Measurements from ENCODE around the gene CLCN5. TPM values are rescaled to one million over a fixed set of nuclear protein-coding genes. Genes with fewer than 3 reads are reported as not detected.
A peak's percentile ranks its signal among the peaks of the same experiment; 100 is the strongest.

Gene CLCN5
- total and polyA plus RNA-seq, 2 donors (not counting 1 experiment from before 2014, with no cell fraction given) = 2.9 to 3.6 TPM

DNA sequence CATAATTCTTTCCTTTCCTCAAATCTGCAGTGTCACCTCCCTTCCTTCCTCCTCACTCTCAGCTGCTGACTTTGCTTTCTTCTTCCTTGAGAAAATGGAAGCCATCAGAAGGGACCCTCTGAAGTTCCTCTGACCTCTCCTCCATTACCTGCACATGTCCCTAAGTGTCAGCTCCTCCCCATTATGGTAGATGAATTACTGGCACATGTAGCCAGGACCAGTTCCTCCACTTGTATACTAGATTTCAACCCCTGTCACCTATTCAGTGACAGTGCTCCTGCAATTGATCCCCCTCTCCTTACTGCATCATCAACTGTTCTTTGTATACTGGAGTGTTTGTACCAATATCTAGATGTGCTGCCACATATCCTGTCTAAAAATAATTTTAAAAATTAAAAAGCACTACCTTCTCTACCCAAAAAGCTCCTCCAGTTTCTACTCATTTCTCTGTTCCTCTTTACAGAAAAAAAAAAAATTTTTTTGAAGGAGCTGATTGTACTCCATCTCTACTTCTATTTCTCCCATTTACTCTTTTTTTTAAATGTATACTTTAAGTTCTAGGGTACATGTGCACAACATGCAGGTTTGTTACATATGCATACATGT lies 78.6 kb downstream of the CLCN5 start:
- H3K4me3 ChIP-seq (replicated peaks in 1 of 4; ENCODE audit: control extremely low read depth in 1 of 4, insufficient read depth in 1 of 4, low read depth in 3 of 4, low read length in 4 of 4) = no peak overlapping the region
- H2AFZ ChIP-seq (ENCODE audit: low read length) = no peak overlapping the region
- H3K9me3 ChIP-seq (ENCODE audit: control insufficient read depth, insufficient read depth, low read depth, low read length) = no peaks in the 10 kb centered on the region
- no peaks in the 10 kb centered on the region for H4K20me1 ChIP-seq (ENCODE audit: control insufficient read depth, extremely low read depth, insufficient read depth, low read length)
- H3K4me1 ChIP-seq (ENCODE audit: control insufficient read depth, extremely low read depth, insufficient read depth, low read length) = no peaks in the 10 kb centered on the region
- no peak overlapping the region for H3K4me2 ChIP-seq (ENCODE audit: extremely low read depth, insufficient read depth, low read length)
- DNase-seq (ENCODE audit: low read depth in 2 of 2) = no peak
- H3K36me3 ChIP-seq (ENCODE audit: control insufficient read depth, insufficient read depth, low read length) = no peaks in the 10 kb centered on the region
- no peaks in the 10 kb centered on the region for H3K79me2 ChIP-seq (ENCODE audit: control insufficient read depth, insufficient read depth, low read length)
- H3K9ac ChIP-seq (ENCODE audit: insufficient read depth, low read length) = no peak overlapping the region
- TF ChIP-seq, protein P1, sequence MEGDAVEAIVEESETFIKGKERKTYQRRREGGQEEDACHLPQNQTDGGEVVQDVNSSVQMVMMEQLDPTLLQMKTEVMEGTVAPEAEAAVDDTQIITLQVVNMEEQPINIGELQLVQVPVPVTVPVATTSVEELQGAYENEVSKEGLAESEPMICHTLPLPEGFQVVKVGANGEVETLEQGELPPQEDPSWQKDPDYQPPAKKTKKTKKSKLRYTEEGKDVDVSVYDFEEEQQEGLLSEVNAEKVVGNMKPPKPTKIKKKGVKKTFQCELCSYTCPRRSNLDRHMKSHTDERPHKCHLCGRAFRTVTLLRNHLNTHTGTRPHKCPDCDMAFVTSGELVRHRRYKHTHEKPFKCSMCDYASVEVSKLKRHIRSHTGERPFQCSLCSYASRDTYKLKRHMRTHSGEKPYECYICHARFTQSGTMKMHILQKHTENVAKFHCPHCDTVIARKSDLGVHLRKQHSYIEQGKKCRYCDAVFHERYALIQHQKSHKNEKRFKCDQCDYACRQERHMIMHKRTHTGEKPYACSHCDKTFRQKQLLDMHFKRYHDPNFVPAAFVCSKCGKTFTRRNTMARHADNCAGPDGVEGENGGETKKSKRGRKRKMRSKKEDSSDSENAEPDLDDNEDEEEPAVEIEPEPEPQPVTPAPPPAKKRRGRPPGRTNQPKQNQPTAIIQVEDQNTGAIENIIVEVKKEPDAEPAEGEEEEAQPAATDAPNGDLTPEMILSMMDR (conservative IDR thresholded peaks at IDR 0.05 in 1 of 2, IDR thresholded peaks at IDR 0.05 in 1 of 2; ENCODE audit: low read depth in 1 of 2, low read length in 2 of 2) = no peak
- no peak for TF ChIP-seq EZH2 (IDR thresholded peaks at IDR 0.05; ENCODE audit: low read length, missing control alignments)
- H3K27ac ChIP-seq (ENCODE audit: insufficient read depth, low read length) = no peak overlapping the region
- no peaks in the 10 kb centered on the region for H3K27me3 ChIP-seq (ENCODE audit: control insufficient read depth, insufficient read depth, low read length)

DNA sequence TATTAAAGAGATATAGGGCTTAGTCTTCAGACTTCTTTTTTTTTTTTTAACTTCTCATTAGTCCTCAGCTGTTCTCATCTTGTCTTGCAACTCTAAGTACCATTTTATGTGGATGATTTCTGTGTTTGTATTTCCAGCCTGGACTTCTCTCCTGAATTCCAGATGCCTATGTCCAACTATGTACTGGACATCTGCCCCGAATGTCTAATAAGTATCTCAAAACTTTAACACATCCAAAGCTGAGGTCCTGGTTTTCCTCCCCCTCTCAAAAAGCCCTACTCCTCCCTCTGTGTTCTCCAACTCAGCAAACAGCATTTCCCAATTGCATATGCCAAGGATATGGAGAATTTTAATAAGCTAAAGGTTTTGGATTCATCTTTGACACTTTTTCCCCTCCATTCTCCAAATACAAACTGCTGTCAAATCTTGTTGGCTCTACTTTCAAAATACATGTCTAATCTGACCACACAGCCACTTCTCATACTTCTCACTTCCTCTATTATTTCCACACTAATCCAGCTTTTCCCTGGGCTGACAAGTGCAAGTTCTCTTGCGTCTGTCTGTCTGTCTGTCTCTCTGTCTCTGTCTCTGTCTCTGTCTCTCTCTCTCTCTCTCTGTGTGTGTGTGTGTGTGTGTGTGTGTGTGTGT lies 79.8 kb downstream of the CLCN5 start:
- H3K4me2 ChIP-seq (ENCODE audit: extremely low read depth, insufficient read depth, low read length) = no peak overlapping the region
- no peaks in the 10 kb centered on the region for H3K4me1 ChIP-seq (ENCODE audit: control insufficient read depth, extremely low read depth, insufficient read depth, low read length)
- H3K27me3 ChIP-seq (ENCODE audit: control insufficient read depth, insufficient read depth, low read length) = no peaks in the 10 kb centered on the region
- no peaks in the 10 kb centered on the region for H3K36me3 ChIP-seq (ENCODE audit: control insufficient read depth, insufficient read depth, low read length)
- no peaks in the 10 kb centered on the region for H3K9me3 ChIP-seq (ENCODE audit: control insufficient read depth, insufficient read depth, low read depth, low read length)
- DNase-seq (ENCODE audit: low read depth in 2 of 2) = peak; percentile 1 to 5
- no peak overlapping the region for H2AFZ ChIP-seq (ENCODE audit: low read length)
- no peak overlapping the region for H3K27ac ChIP-seq (ENCODE audit: insufficient read depth, low read length)
- H3K4me3 ChIP-seq (replicated peaks in 1 of 4; ENCODE audit: control extremely low read depth in 1 of 4, insufficient read depth in 1 of 4, low read depth in 3 of 4, low read length in 4 of 4) = no peak overlapping the region
- H4K20me1 ChIP-seq (ENCODE audit: control insufficient read depth, extremely low read depth, insufficient read depth, low read length) = no peaks in the 10 kb centered on the region
- TF ChIP-seq, protein P1 (conservative IDR thresholded peaks at IDR 0.05 in 1 of 2, IDR thresholded peaks at IDR 0.05 in 1 of 2; ENCODE audit: low read depth in 1 of 2, low read length in 2 of 2) = no peak
- no peak for TF ChIP-seq EZH2 (IDR thresholded peaks at IDR 0.05; ENCODE audit: low read length, missing control alignments)
- no peaks in the 10 kb centered on the region for H3K79me2 ChIP-seq (ENCODE audit: control insufficient read depth, insufficient read depth, low read length)
- H3K9ac ChIP-seq (ENCODE audit: insufficient read depth, low read length) = no peak overlapping the region

DNA sequence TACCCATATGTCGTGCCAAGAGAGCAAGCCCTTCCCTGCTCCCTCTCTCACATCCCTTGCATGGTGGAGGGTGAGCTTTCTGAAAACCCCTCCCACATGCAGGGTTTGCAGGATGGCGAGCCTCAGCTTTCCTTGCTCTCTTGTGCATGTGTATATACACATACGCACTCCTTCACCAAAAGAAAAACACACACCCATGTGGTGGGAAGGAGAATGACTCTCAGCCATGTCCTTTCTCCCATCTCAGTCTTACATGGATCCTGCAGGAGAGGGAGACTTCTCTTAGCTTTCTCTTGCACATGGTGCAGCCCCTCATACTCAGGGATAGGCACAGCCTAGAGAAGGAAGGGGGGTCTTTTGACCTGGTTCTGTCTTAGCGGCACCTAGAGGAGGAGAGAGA lies 81.1 kb downstream of the CLCN5 start:
- Histone ChIP-seq H3K27ac (ENCODE audit: insufficient read depth, low read length) (no peak overlapping the region), H4K20me1 (ENCODE audit: control insufficient read depth, extremely low read depth, insufficient read depth, low read length) (no peaks in the 10 kb centered on the region), H3K36me3 (ENCODE audit: control insufficient read depth, insufficient read depth, low read length) (no peaks in the 10 kb centered on the region), H3K4me2 (ENCODE audit: extremely low read depth, insufficient read depth, low read length) (no peak overlapping the region), H3K4me3 (replicated peaks in 1 of 4; ENCODE audit: control extremely low read depth in 1 of 4, insufficient read depth in 1 of 4, low read depth in 3 of 4, low read length in 4 of 4) (no peak overlapping the region), H3K4me1 (ENCODE audit: control insufficient read depth, extremely low read depth, insufficient read depth, low read length) (no peaks in the 10 kb centered on the region), H3K79me2 (ENCODE audit: control insufficient read depth, insufficient read depth, low read length) (no peaks in the 10 kb centered on the region), H3K27me3 (ENCODE audit: control insufficient read depth, insufficient read depth, low read length) (no peaks in the 10 kb centered on the region), H3K9me3 (ENCODE audit: control insufficient read depth, insufficient read depth, low read depth, low read length) (no peaks in the 10 kb centered on the region), H2AFZ (ENCODE audit: low read length) (no peak overlapping the region), H3K9ac (ENCODE audit: insufficient read depth, low read length) (no peak overlapping the region)
- no peak for DNase-seq (ENCODE audit: low read depth in 2 of 2)
- no peak for TF ChIP-seq EZH2 (IDR thresholded peaks at IDR 0.05; ENCODE audit: low read length, missing control alignments)
- TF ChIP-seq, protein P1 (conservative IDR thresholded peaks at IDR 0.05 in 1 of 2, IDR thresholded peaks at IDR 0.05 in 1 of 2; ENCODE audit: low read depth in 1 of 2, low read length in 2 of 2) = no peak

Measured in fibroblast of lung (primary cell).